Gastroesophageal sphincter (tissue), 4 donors: ENCODE data around the gene NOC2L. TPM values are rescaled to one million over a fixed set of nuclear protein-coding genes. Genes with fewer than 3 reads are reported as not detected.

ENCODE experiments used
- ATAC-seq: fragments of 150-250 bp; one replicate; pipeline ENCODE4 v1.9.1; 2016; ENCODE audit warnings: mild to moderate bottlenecking, moderate library complexity
- H3K27ac ChIP-seq, 4 donors: fragments of 200-600 bp; sonication (generic) in 3 of 4; 1 replicate in 3 of 4; 2 replicates in 1 of 4; pipeline ENCODE4 v1.5.1; 2016 to 2019
- H3K27me3 ChIP-seq: fragments of 200-600 bp; sonication (generic); one replicate; pipeline ENCODE4 v1.5.1; 2019
- H3K36me3 ChIP-seq, 2 donors: fragments of 200-600 bp; sonication (generic); one replicate each; pipeline ENCODE4 v1.5.1; 2019; ENCODE audit warnings: control low read depth in 1 of 2
- H3K4me1 ChIP-seq, 3 donors: fragments of 200-600 bp; sonication (generic); 1 replicate in 2 of 3; 2 replicates in 1 of 3; pipeline ENCODE4 v1.5.1; 2016 to 2019; ENCODE audit warnings: control low read depth in 2 of 3
- H3K4me3 ChIP-seq, 2 donors: fragments of 200-600 bp; sonication (generic); one replicate each; pipeline ENCODE4 v1.5.1; 2019; ENCODE audit warnings: mild to moderate bottlenecking in 1 of 2, moderate library complexity in 1 of 2
- H3K9me3 ChIP-seq, 3 donors: fragments of 200-600 bp; sonication (generic); one replicate each; pipeline ENCODE4 v1.5.1; 2017 to 2019; ENCODE audit warnings: control low read depth in 2 of 3
- EP300 ChIP-seq: sonication (generic); formaldehyde crosslinking; IDR thresholded peaks from one replicate; pipeline ENCODE4 v1.6.1; 2017; ENCODE audit warnings: antibody characterized with exemption, mild to moderate bottlenecking
- POLR2A ChIP-seq, 2 donors: fragments of 450-650 bp; IDR thresholded peaks; one replicate each; pipeline ENCODE4 v1.6.1; 2017; ENCODE audit warnings: antibody characterized with exemption in 2 of 2, mild to moderate bottlenecking in 2 of 2, moderate library complexity in 1 of 2
- POLR2AphosphoS5 ChIP-seq: sonication (generic); formaldehyde crosslinking; IDR thresholded peaks from one replicate; pipeline ENCODE4 v1.6.1; 2017; ENCODE audit warnings: antibody characterized with exemption
- WGBS, 2 donors: methylation state at CpG; one replicate each; pipeline ENCODE4 v1.1.5; 2018; ENCODE audit warnings: low coverage in 1 of 2; 5-methylcytosine and 5-hydroxymethylcytosine counted together
- total RNA-seq, 4 donors: library from RNA; depleted of rRNA; stranded (reverse); fragments of >200 nt; gene quantifications; one replicate each; pipeline ENCODE4 v1.1.0, GENCODE V29; 2016
- TF ChIP-seq, protein P1 (sequence below), 4 experiments: fragments of 200-600 bp in 2 of 4; fragments of 450-650 bp in 2 of 4; sonication (generic) in 1 of 4; IDR thresholded peaks; one replicate each; pipeline ENCODE4 v1.5.1; 2017 to 2019; ENCODE audit warnings: antibody characterized with exemption in 4 of 4, mild to moderate bottlenecking in 2 of 4, moderate library complexity in 2 of 4

The NOC2L gene
- total RNA-seq, 4 donors from 2014 or later: 36.3 to 54.1 (median 45.2) TPM

DNA sequence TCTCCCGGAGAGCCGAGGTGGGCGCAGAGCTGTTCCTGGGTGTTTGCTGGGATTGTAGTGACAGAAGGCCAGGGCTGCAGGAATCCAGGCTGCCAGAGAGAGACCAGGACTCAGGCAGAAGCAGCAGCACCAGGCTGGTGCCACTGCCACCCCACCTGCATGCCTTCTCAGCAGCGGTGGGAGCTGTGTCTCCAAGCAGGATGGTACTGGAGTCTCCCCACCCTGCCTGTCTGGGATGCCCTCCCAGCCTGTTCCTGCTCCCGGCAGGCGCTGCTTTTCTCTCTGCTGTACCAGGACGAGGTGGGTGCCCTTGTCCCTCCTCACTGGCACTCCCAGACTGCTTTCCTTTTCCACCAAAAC is 45.3 kb upstream of the NOC2L start:
- Histone ChIP-seq H3K4me1 (peaks cover 0 to 49% (median 13%) of the 10 kb centered on the region in 3 donors), H3K36me3 (peaks cover 0 to 3% of the 10 kb centered on the region in 2 donors), H3K27ac (no peak overlapping the region), H3K4me3 (no peak overlapping the region), H3K27me3 (peaks cover 25% of the 10 kb centered on the region), H3K9me3 (no peaks in the 10 kb centered on the region)
- TF ChIP-seq POLR2AphosphoS5: no peak
- no peak for TF ChIP-seq EP300
- TF ChIP-seq, protein P1, sequence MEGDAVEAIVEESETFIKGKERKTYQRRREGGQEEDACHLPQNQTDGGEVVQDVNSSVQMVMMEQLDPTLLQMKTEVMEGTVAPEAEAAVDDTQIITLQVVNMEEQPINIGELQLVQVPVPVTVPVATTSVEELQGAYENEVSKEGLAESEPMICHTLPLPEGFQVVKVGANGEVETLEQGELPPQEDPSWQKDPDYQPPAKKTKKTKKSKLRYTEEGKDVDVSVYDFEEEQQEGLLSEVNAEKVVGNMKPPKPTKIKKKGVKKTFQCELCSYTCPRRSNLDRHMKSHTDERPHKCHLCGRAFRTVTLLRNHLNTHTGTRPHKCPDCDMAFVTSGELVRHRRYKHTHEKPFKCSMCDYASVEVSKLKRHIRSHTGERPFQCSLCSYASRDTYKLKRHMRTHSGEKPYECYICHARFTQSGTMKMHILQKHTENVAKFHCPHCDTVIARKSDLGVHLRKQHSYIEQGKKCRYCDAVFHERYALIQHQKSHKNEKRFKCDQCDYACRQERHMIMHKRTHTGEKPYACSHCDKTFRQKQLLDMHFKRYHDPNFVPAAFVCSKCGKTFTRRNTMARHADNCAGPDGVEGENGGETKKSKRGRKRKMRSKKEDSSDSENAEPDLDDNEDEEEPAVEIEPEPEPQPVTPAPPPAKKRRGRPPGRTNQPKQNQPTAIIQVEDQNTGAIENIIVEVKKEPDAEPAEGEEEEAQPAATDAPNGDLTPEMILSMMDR (IDR thresholded peaks at IDR 0.05): no peak
- TF ChIP-seq POLR2A (IDR thresholded peaks at IDR 0.05): no peak
- WGBS, 2 donors: 0% methylated on average over 1 of the region's 7 CpGs; no CpG with 5 or more reads in 1 of the 2 donors
- no peak for ATAC-seq

DNA sequence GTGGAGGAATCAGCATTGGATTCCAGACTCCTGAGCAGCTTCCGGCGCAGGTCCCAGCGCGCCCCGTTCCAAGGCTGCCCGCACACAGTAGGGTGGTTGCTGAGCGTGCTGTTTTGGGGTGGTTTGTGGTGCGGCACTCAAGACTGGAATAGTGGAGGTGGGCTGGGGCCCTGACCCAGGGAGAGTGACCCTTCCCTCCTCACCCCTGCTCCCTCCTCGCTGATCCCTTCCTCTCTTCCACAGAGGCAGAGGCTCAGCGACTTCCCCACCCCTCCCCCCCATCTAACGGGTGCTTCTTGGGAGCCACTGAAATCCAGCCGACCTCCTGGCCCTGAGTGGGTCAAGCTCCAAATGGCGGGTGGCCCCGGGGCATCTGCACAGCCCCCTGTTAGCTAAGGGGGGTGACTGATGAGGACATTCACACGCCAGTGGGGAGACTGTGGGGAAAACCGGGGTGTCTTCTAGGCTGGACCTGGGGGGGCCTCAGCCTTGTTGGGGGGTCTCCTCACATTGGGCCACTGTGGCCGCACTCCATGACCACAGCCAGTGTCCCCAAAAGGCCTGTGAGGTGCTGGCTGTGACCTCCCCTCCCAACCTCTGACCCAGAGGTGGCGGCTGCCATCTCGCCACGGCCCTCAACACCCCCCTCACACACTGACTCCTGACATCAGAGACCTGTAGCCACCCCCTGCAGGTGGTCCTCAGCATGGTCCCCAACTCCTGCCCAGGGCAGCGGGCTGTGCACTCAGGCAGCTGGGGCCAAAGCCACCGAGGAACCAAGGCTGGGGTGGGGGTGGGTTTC is 44.8 kb upstream of the NOC2L start:
- no peak overlapping the region for H3K27ac ChIP-seq
- H3K27me3 ChIP-seq: peaks cover 29% of the 10 kb centered on the region
- peaks cover 0 to 3% of the 10 kb centered on the region in 2 donors for H3K36me3 ChIP-seq
- H3K9me3 ChIP-seq: no peaks in the 10 kb centered on the region
- no peak for ATAC-seq
- 79 to 100% methylated on average over 1 to 2 of the region's 22 CpGs for WGBS, 2 donors
- no peak overlapping the region for H3K4me3 ChIP-seq
- TF ChIP-seq POLR2A (IDR thresholded peaks at IDR 0.05): no peak
- TF ChIP-seq, protein P1 (IDR thresholded peaks at IDR 0.05): no peak
- no peak for TF ChIP-seq EP300
- H3K4me1 ChIP-seq: peaks cover 0 to 54% (median 13%) of the 10 kb centered on the region in 3 donors

GRCh38 chr1:1001057-1001783 is 42.2 kb upstream of the NOC2L start:
- TF ChIP-seq POLR2A (IDR thresholded peaks at IDR 0.05) (no peak), POLR2AphosphoS5 (no peak), EP300 (no peak)
- TF ChIP-seq, protein P1 (IDR thresholded peaks at IDR 0.05): no peak

GRCh38 chr1:1000357-1001056 is 41.5 kb upstream of the NOC2L start:
- H3K36me3 ChIP-seq: peaks cover 0 to 3% of the 10 kb centered on the region in 2 donors
- peaks cover 0 to 64% (median 19%) of the 10 kb centered on the region in 3 donors for H3K4me1 ChIP-seq
- WGBS, 2 donors: 0 to 13% methylated on average over 1 to 3 of the region's 75 CpGs
- peak overlapping the region; percentile 55 to 86 for H3K4me3 ChIP-seq
- peak; percentile 66 for ATAC-seq
- TF ChIP-seq POLR2AphosphoS5 (peak; percentile 78), EP300 (peak; percentile 72), POLR2A (IDR thresholded peaks at IDR 0.05) (peak in 1 of 2 donors; percentile 7)
- TF ChIP-seq, protein P1 (IDR thresholded peaks at IDR 0.05): no peak
- peak overlapping the region; percentile 91 to 99 (median 97) for H3K27ac ChIP-seq
- peaks cover 41% of the 10 kb centered on the region for H3K27me3 ChIP-seq
- no peaks in the 10 kb centered on the region for H3K9me3 ChIP-seq

More at GRCh38 chr1:1001057-1001783, 42.2 kb upstream of the NOC2L start:
- Histone ChIP-seq H3K36me3 (peaks cover 0 to 3% of the 10 kb centered on the region in 2 donors), H3K9me3 (no peaks in the 10 kb centered on the region), H3K27ac (peak overlapping the region; percentile 91 to 99 (median 97)), H3K4me3 (peak overlapping the region; percentile 55 to 86), H3K4me1 (peaks cover 0 to 71% (median 21%) of the 10 kb centered on the region in 3 donors), H3K27me3 (peaks cover 47% of the 10 kb centered on the region)
- ATAC-seq: no peak
- 0% methylated on average over 3 of the region's 58 CpGs; no CpG with 5 or more reads in 1 of the 2 donors for WGBS, 2 donors
